ENCODE measurements around the gene ZNF384.

The ZNF384 gene

DNA sequence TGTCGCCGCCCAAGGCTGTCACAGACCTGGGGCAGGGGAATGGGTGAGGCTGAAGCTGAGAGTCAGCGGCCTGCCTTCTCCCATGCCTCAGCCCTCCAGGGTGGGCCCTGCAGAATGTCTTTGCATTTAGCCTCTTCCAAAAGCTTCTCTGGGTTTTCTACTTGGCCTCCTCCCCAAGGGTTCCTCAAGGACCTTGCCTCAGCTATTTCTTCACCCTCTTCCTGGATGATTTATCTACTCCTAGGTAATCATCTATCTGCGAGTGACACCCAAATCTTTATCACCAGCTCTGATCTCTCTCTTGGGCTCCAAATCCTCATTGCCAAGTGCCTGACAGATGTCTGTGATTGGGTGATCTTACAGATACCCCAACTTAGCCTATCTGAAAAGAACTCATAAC lies 48.7 kb downstream of the ZNF384 start:
- DNase-seq (ENCODE audit: extremely low spot score) = no peak
- POLR2A ChIA-PET = interaction anchor here (1.9 kb wide), 1 partner anchor 49 kb away, joined by 6 read pairs; the partner anchor contains the start of gene ZNF384
- TF ChIP-seq, protein P1, sequence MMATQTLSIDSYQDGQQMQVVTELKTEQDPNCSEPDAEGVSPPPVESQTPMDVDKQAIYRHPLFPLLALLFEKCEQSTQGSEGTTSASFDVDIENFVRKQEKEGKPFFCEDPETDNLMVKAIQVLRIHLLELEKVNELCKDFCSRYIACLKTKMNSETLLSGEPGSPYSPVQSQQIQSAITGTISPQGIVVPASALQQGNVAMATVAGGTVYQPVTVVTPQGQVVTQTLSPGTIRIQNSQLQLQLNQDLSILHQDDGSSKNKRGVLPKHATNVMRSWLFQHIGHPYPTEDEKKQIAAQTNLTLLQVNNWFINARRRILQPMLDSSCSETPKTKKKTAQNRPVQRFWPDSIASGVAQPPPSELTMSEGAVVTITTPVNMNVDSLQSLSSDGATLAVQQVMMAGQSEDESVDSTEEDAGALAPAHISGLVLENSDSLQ (IDR thresholded peaks at IDR 0.05) = no peak
- TF ChIP-seq SP1 (IDR thresholded peaks at IDR 0.05) = no peak
- TF ChIP-seq L3MBTL2 (conservative IDR thresholded peaks at IDR 0.05) = no peak
- CTCF ChIA-PET = no interaction called here

DNA sequence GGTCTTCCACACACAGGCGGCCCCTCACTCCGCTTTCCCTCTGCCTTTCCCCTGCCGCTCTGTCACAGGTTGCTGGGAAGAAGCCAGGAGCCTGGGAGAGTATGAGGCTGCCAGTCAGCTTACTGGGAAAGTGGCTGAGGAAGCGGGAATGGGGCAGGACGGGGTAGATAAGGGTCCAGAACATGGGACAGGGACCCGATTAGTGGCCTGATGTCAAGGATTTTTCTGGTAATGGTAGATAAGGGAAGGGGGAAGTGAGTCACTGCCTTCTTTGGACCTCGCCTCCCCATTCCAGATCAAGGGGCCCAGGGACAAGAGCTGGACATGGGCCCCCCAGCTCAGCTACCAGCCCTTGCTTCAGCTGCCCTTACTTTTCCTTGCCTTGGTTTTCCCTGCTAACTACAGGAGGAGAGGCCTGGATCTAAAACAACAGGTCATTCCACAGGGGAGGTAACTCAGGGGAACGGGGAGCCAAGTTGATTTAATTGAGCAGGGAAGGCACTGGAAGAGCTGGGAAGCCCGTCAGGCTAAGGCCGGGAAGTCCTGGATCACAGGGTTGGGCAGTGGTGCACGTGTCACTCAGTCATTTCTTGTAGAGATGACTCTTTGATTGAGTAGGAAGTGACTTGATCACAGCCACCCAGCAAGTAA lies 49.9 kb downstream of the ZNF384 start:
- ChIA-PET CTCF (interaction anchor here (1.0 kb wide), 1 partner anchor 21 kb away, joined by 3 read pairs; no protein-coding TSS in a partner anchor), POLR2A (interaction anchor here (0.8 to 1.9 kb wide), 2 partner anchors 45 to 50 kb away, joined by 3 to 6 read pairs; partner anchors contain the start of gene ZNF384)
- TF ChIP-seq HDGF (IDR thresholded peaks at IDR 0.05; ENCODE audit: borderline replicate concordance) (no peak), FOXA1 (IDR thresholded peaks at IDR 0.05) (no peak)
- no peak for DNase-seq (ENCODE audit: extremely low spot score)

DNA sequence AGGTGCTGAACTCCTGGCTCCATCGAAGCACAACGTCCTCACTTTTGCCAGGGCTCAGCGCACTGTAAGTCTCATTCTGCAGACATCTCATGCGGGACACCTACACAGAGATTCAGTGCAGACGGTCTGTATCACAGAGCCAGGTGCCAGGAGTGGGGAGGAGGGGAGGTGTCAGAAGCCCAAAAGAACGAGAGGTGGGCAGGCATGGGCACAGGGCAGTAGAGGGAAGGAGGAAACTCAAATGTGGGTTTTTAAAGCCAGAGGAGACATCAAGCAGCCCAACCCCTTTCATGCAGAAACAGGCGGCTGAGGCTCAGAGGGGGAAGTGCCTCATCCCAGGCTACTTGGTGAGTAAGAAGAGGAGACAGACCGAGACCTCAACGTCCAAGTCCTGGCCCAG lies 50.9 kb downstream of the ZNF384 start:
- no peak for DNase-seq (ENCODE audit: extremely low spot score)
- no peak for TF ChIP-seq ZNF384 (IDR thresholded peaks at IDR 0.05)
- TF ChIP-seq L3MBTL2 (conservative IDR thresholded peaks at IDR 0.05) = no peak
- TF ChIP-seq HDGF (IDR thresholded peaks at IDR 0.05; ENCODE audit: borderline replicate concordance) = no peak
- TF ChIP-seq LEF1 (IDR thresholded peaks at IDR 0.05; ENCODE audit: borderline replicate concordance) = no peak
- TF ChIP-seq SP1 (IDR thresholded peaks at IDR 0.05) = no peak
- TF ChIP-seq FOXK2 (IDR thresholded peaks at IDR 0.05) = no peak
- no peak for TF ChIP-seq ARNT (IDR thresholded peaks at IDR 0.05)
- no peak for TF ChIP-seq NFRKB (IDR thresholded peaks at IDR 0.05)
- no peak for TF ChIP-seq FOXA1 (IDR thresholded peaks at IDR 0.05)
- TF ChIP-seq SUZ12 (IDR thresholded peaks at IDR 0.05) = no peak
- no peak for TF ChIP-seq FOXM1 (IDR thresholded peaks at IDR 0.05; ENCODE audit: borderline replicate concordance)
- TF ChIP-seq, protein P1 (IDR thresholded peaks at IDR 0.05) = no peak
- no peak for TF ChIP-seq CTBP1 (IDR thresholded peaks at IDR 0.05; ENCODE audit: borderline replicate concordance)
- TF ChIP-seq ELF4 (IDR thresholded peaks at IDR 0.05) = no peak
- no peak for TF ChIP-seq BHLHE40 (IDR thresholded peaks at IDR 0.05; ENCODE audit: borderline replicate concordance)
- no peak for TF ChIP-seq TARDBP (IDR thresholded peaks at IDR 0.05)
- POLR2A ChIA-PET = no interaction called here
- CTCF ChIA-PET = no interaction called here

DNA sequence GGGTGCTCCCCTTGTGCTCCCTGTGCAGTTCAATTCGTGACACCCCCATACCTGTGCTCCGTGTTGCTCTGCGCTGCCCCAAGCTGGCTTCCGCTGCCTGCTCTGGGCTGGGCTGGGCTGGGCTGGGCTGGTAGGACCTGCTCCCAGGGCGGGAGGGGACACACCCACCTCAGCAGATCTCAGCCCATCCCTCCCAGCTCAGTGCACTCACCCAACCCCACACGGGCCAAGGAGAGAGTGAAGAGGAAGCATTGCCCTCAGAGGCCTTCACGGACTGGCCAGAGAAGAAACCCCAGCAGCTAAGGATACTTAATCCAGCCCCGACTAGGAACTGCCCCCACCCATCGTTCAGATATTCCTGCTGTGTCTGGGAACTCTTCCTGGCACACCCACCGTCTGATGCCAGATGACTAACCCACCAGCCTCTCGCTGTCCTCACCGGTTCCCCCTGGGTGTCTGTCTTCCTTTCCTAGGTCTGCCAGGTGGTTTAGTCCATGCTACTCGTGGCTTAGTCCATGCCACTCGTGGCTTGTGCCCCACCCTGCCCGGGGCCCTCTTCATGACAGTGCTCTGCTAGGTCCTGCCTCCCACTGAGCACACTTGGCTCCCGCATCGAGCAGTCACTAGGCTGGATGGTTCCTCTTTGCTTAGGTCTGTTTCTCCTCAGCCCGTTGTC lies 53.2 kb downstream of the ZNF384 start, which contains the start of gene LPAR5:
Gene LPAR5 (minus strand): TSS at position 104 of the 676 bp plus-strand sequence. CDS start 14,711 bp downstream, outside the sequence.
- POLR2A ChIA-PET = interaction anchor here (0.8 to 1.3 kb wide), 3 partner anchors 8 to 53 kb away, joined by 3 to 6 read pairs (median 4); partner anchors contain the start of gene ZNF384
- DNase-seq (ENCODE audit: extremely low spot score) = no peak
- CTCF ChIA-PET = interaction anchor here (0.9 to 1.0 kb wide), 2 partner anchors 62 to 65 kb away, joined by 3 read pairs; no protein-coding TSS in a partner anchor
- TF ChIP-seq SUZ12 (IDR thresholded peaks at IDR 0.05) (no peak), ZNF384 (IDR thresholded peaks at IDR 0.05) (no peak), L3MBTL2 (conservative IDR thresholded peaks at IDR 0.05) (no peak), TARDBP (IDR thresholded peaks at IDR 0.05) (no peak), LEF1 (IDR thresholded peaks at IDR 0.05; ENCODE audit: borderline replicate concordance) (no peak), SP1 (IDR thresholded peaks at IDR 0.05) (no peak), NFRKB (IDR thresholded peaks at IDR 0.05) (no peak), FOXK2 (IDR thresholded peaks at IDR 0.05) (no peak), ARNT (IDR thresholded peaks at IDR 0.05) (no peak), HDGF (IDR thresholded peaks at IDR 0.05; ENCODE audit: borderline replicate concordance) (no peak), FOXA1 (IDR thresholded peaks at IDR 0.05) (no peak), CTBP1 (IDR thresholded peaks at IDR 0.05; ENCODE audit: borderline replicate concordance) (no peak)
- TF ChIP-seq, protein P1 (IDR thresholded peaks at IDR 0.05) = no peak

DNA sequence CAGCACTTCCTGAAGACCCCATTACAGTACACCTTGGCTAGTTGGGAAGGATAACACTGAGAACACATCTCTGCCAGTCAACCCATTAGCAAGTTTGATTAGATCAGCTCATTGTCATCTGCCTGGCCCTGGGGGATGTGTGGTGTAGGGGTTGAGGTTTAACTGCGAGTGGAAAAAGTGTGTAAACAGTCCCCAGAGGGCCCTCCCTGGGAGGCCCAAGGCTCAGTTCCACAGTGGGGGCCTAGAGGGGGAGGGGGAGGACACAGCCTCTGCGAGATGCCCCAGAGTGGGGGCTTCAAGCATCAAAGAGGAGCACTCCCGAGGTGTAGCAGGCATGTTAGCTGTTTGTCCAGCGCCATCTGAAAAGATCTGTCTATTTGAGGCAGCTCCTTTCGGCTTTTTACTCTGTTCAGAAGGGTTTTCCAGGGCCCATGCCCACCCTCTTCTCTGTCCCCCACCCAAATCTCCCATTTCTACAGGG lies 53.8 kb downstream of the ZNF384 start:
- CTCF ChIA-PET = interaction anchor here (0.6 to 1.0 kb wide), 3 partner anchors 63 to 1944 kb away, joined by 3 read pairs; no protein-coding TSS in a partner anchor

More for the DNA sequence above, 53.8 kb downstream of the ZNF384 start:
- DNase-seq (ENCODE audit: extremely low spot score) = no peak
- TF ChIP-seq ELF4 (IDR thresholded peaks at IDR 0.05) (no peak), BHLHE40 (IDR thresholded peaks at IDR 0.05; ENCODE audit: borderline replicate concordance) (no peak), SUZ12 (IDR thresholded peaks at IDR 0.05) (no peak), SP1 (IDR thresholded peaks at IDR 0.05) (no peak), LEF1 (IDR thresholded peaks at IDR 0.05; ENCODE audit: borderline replicate concordance) (no peak), FOXM1 (IDR thresholded peaks at IDR 0.05; ENCODE audit: borderline replicate concordance) (no peak), TARDBP (IDR thresholded peaks at IDR 0.05) (no peak), L3MBTL2 (conservative IDR thresholded peaks at IDR 0.05) (no peak), NFRKB (IDR thresholded peaks at IDR 0.05) (no peak), HDGF (IDR thresholded peaks at IDR 0.05; ENCODE audit: borderline replicate concordance) (no peak), FOXA1 (IDR thresholded peaks at IDR 0.05) (no peak), ARNT (IDR thresholded peaks at IDR 0.05) (no peak), FOXK2 (IDR thresholded peaks at IDR 0.05) (no peak), ZNF384 (IDR thresholded peaks at IDR 0.05) (no peak)
- TF ChIP-seq, protein P1 (IDR thresholded peaks at IDR 0.05) = no peak
- POLR2A ChIA-PET = interaction anchor here (0.8 to 1.3 kb wide), 3 partner anchors 8 to 54 kb away, joined by 3 to 6 read pairs (median 4); partner anchors contain the start of gene ZNF384
